GM12872 (cell line): ENCODE results near the gene GCM1.

Experiments
- CTCF ChIP-seq: IDR thresholded peaks from 3 replicates; pipeline ENCODE4 v1.5.1; 2011; ENCODE audit warnings: low read depth, mild to moderate bottlenecking, low read length, moderate library complexity; ENCODE audit not compliant: insufficient read depth

Gene GCM1

GRCh38 chr6:53101006-53101405 lies 47.6 kb downstream of the GCM1 start:
- TF ChIP-seq CTCF = no peak

- TF ChIP-seq CTCF = no peak
Observed at GRCh38 chr6:53100561-53100960, 48.1 kb downstream of the GCM1 start.

DNA sequence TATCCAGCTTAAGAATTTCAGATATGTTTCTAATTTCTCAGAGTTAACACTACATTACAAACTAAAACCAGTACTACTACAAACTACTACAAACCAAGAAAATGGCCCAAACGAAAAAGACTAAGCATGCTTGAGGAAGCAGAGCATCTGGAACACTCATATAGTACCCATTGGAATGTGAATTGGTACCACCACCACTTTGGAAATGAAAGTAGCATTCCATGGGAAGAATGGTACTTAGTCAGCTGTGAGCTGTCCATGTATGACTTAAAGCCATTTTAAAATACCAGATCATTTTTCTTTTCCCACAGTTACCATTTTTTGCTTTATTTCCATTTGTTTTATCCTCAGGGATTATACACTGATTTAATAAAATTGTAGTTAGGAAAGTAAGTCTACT lies 52.9 kb downstream of the GCM1 start:
- TF ChIP-seq CTCF = no peak

DNA sequence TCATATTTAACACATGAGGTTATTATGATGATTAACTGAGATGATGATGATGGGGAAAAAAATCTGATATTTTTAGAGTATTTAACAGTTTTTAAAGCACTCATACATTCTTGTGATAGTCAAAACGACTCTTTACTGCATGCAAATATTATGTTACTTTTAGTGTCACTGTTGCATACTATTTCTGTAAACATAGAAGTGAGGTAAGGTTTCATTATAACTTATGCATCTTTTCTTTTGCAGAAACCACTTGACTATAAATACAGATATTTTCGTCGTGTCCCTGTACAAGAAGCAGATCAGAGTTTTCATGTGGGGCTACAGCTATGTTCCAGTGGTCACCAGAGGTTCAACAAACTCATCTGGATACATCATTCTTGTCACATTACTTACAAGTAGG lies 53.4 kb downstream of the GCM1 start:
- TF ChIP-seq CTCF = no peak

- TF ChIP-seq CTCF = no peak
Observed at GRCh38 chr6:53090576-53090975, 58.1 kb downstream of the GCM1 start.

DNA sequence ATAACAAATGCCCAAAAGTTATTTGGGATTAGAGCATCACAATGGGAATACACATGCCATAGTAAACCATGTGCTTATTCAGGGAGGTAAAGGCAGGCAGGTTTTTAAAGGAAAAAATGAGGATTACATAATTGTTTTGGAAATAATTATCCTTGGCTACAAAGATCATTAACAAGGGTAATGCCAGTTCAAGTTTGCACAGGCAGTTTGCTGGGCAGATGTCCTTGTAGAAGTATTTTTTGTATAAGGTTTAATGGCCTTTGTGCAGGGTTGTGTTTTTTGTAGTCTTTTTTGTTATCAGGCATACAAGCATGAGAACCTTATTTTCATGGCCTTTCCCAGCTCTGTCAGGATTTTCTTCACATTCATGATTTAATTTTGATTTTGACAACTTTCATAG lies 58.7 kb downstream of the GCM1 start:
- no peak for TF ChIP-seq CTCF

DNA sequence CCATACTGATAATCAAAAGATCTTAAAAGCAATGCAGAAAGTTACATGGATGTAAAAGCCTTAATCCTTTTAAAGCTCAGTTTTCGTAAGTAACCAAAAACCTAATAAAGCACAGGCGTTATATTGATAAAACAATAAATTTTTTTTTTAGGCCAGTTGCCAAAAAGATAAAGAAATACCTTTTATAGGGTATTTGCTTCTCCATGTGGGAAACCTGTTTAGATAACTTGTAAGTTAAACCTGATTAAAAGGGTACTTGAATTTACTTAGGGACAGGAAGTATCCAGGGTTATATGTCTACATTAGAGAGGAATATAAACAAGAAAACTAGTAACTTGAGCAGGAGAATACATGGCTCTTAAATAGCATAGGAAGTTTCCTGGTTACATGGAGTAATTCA lies 62.3 kb downstream of the GCM1 start:
- TF ChIP-seq CTCF = no peak

- TF ChIP-seq CTCF = no peak
Observed at GRCh38 chr6:53080813-53081212, 67.8 kb downstream of the GCM1 start.
